Smooth muscle cell (in vitro differentiated cells): ENCODE data around the gene SLC29A4. TPM values are rescaled to one million over a fixed set of nuclear protein-coding genes. Genes with fewer than 3 reads are reported as not detected.

Experiments
- DNase-seq: peaks from one replicate; lab custom pipeline; 2025; ENCODE audit not compliant: unreplicated experiment; lab: John Stamatoyannopoulos, UW
- H2AFZ ChIP-seq: fragments of 200-600 bp; sonication (generic); 2 replicates; pipeline ENCODE4 v1.6.0; 2016; ENCODE audit warnings: antibody characterized with exemption, low read depth, mild to moderate bottlenecking
- H3F3A ChIP-seq: fragments of 200-600 bp; sonication (generic); 2 replicates; pipeline ENCODE4 v1.6.0; 2017; ENCODE audit warnings: antibody characterized with exemption, low read depth
- H3K27ac ChIP-seq: fragments of 200-600 bp; sonication (generic); 2 replicates; pipeline ENCODE4 v1.5.1; 2016; ENCODE audit warnings: low read depth, mild to moderate bottlenecking
- H3K27me3 ChIP-seq: fragments of 200-600 bp; sonication (generic); 2 replicates; pipeline ENCODE4 v1.6.1; 2016; ENCODE audit warnings: low read depth, mild to moderate bottlenecking
- H3K36me3 ChIP-seq: fragments of 200-600 bp; sonication (generic); 2 replicates; pipeline ENCODE4 v1.5.1; 2016; ENCODE audit warnings: low read depth
- H3K4me1 ChIP-seq: fragments of 200-600 bp; sonication (generic); 2 replicates; pipeline ENCODE4 v1.5.1; 2016; ENCODE audit warnings: low read depth
- H3K4me2 ChIP-seq: fragments of 200-600 bp; sonication (generic); 2 replicates; pipeline ENCODE4 v1.6.0; 2016; ENCODE audit warnings: mild to moderate bottlenecking
- H3K4me3 ChIP-seq: fragments of 200-600 bp; sonication (generic); 2 replicates; pipeline ENCODE4 v1.5.1; 2016; ENCODE audit warnings: mild to moderate bottlenecking
- H3K79me2 ChIP-seq: fragments of 200-600 bp; sonication (generic); 2 replicates; pipeline ENCODE4 v1.6.0; 2016; ENCODE audit warnings: low read depth, mild to moderate bottlenecking
- H3K9ac ChIP-seq: fragments of 200-600 bp; sonication (generic); 2 replicates; pipeline ENCODE4 v1.6.0; 2016; ENCODE audit warnings: low read depth
- H3K9me3 ChIP-seq: fragments of 200-600 bp; sonication (generic); replicated peaks from 2 replicates; pipeline ENCODE4 v1.5.1; 2016; ENCODE audit warnings: low read depth
- H4K20me1 ChIP-seq: fragments of 200-600 bp; sonication (generic); 2 replicates; pipeline ENCODE4 v1.6.0; 2016; ENCODE audit warnings: low read depth
- CTCF ChIP-seq: fragments of 200-600 bp; sonication (generic); IDR thresholded peaks from 2 replicates; pipeline ENCODE4 v1.5.1; 2017; ENCODE audit warnings: borderline replicate concordance, mild to moderate bottlenecking, antibody characterized with exemption; ENCODE audit not compliant: insufficient read depth, poor library complexity, severe bottlenecking
- WGBS: methylation state at CpG from one replicate; pipeline ENCODE4 v1.1.7; 2016; ENCODE audit warnings: low lambda C conversion rate; 5-methylcytosine and 5-hydroxymethylcytosine counted together
- polyA plus RNA-seq: library from polyadenylated mRNA; unstranded; fragments of >200 nt; fragmentation: Nextera tagmentation; extraction: Ambion mirVana; gene quantifications from 2 replicates; pipeline ENCODE4 v1.2.1, GENCODE V29; 2016
- total RNA-seq: library from RNA; depleted of rRNA; stranded (reverse); fragments of >200 nt; gene quantifications from 2 replicates; pipeline ENCODE4 v1.2.3, GENCODE V29; 2014

Gene SLC29A4
- total and polyA plus RNA-seq, 2 experiments from 2014 or later: 3.7 to 16.6 TPM

GRCh38 chr7:5350600-5351385, 68.0 kb downstream of the SLC29A4 start:
- Histone ChIP-seq H3K36me3 (no peaks in the 10 kb centered on the region), H3F3A (no peaks in the 10 kb centered on the region), H3K4me3 (no peak overlapping the region), H3K9me3 (no peaks in the 10 kb centered on the region), H3K9ac (no peak overlapping the region), H3K79me2 (peaks cover 40% of the 10 kb centered on the region), H3K4me1 (peaks cover 5% of the 10 kb centered on the region), H4K20me1 (peaks cover 86% of the 10 kb centered on the region), H3K4me2 (no peak overlapping the region), H3K27me3 (no peaks in the 10 kb centered on the region), H2AFZ (no peak overlapping the region), H3K27ac (no peak overlapping the region)
- DNase-seq: no peak
- TF ChIP-seq CTCF: no peak
- WGBS: 80% methylated on average over 19 of the region's 23 CpGs

- no peak overlapping the region for H3K27ac ChIP-seq
- H3K36me3 ChIP-seq: no peaks in the 10 kb centered on the region
- peaks cover 46% of the 10 kb centered on the region for H3K79me2 ChIP-seq
- H3K27me3 ChIP-seq: no peaks in the 10 kb centered on the region
- no peak for DNase-seq
- peaks cover 5% of the 10 kb centered on the region for H3K4me1 ChIP-seq
- H3K9me3 ChIP-seq: no peaks in the 10 kb centered on the region
- no peak overlapping the region for H3K4me2 ChIP-seq
- peaks cover 92% of the 10 kb centered on the region for H4K20me1 ChIP-seq
- H3K9ac ChIP-seq: no peak overlapping the region
- H3K4me3 ChIP-seq: no peak overlapping the region
- TF ChIP-seq CTCF: no peak
- H2AFZ ChIP-seq: no peak overlapping the region
- no peaks in the 10 kb centered on the region for H3F3A ChIP-seq
- 86% methylated on average over 35 of the region's 35 CpGs for WGBS
These were observed 68.9 kb downstream of the SLC29A4 start for GRCh38 chr7:5351507-5352265.

- Histone ChIP-seq H4K20me1 (peaks cover 93% of the 10 kb centered on the region), H3K4me2 (no peak overlapping the region), H3K4me1 (peaks cover 5% of the 10 kb centered on the region), H3K9me3 (no peaks in the 10 kb centered on the region), H3K27me3 (no peaks in the 10 kb centered on the region), H3F3A (no peaks in the 10 kb centered on the region), H3K27ac (no peak overlapping the region), H3K79me2 (peaks cover 46% of the 10 kb centered on the region), H3K9ac (no peak overlapping the region), H2AFZ (no peak overlapping the region), H3K4me3 (no peak overlapping the region), H3K36me3 (no peaks in the 10 kb centered on the region)
- no peak for DNase-seq
- no peak for TF ChIP-seq CTCF
- 97% methylated on average over 19 of the region's 19 CpGs for WGBS
These were observed 69.8 kb downstream of the SLC29A4 start for GRCh38 chr7:5352440-5353010.
